Transverse colon (tissue), 4 donors: ENCODE data around the gene MYOZ3. TPM values are rescaled to one million over a fixed set of nuclear protein-coding genes. Genes with fewer than 3 reads are reported as not detected.

Experiments used
- DNase-seq: peaks from one replicate; pipeline ENCODE4 v3.0.0-alpha.2; 2019
- H3K27ac ChIP-seq, 4 donors: fragments of 200-600 bp; sonication (generic); 2 replicates each; pipeline ENCODE4 v1.5.1; 2016 to 2018; ENCODE audit warnings: inconsistent platforms in 4 of 4
- H3K27me3 ChIP-seq: fragments of 200-600 bp; sonication (generic); 2 replicates; pipeline ENCODE4 v1.5.1; 2017; ENCODE audit warnings: inconsistent platforms
- H3K36me3 ChIP-seq, 4 donors: fragments of 200-600 bp; sonication (generic); 2 replicates each; pipeline ENCODE4 v1.5.1; 2017 to 2019; ENCODE audit warnings: inconsistent platforms in 4 of 4
- H3K4me1 ChIP-seq, 4 donors: fragments of 200-600 bp; sonication (generic); 2 replicates each; pipeline ENCODE4 v1.5.1; 2017 to 2020; ENCODE audit warnings: inconsistent platforms in 4 of 4
- H3K4me3 ChIP-seq, 4 donors: fragments of 200-600 bp; sonication (generic); 1 replicate in 1 of 4; 2 replicates in 3 of 4; pipeline versions ENCODE4 v1.5.1 to v1.6.1; 2017 to 2019; ENCODE audit warnings: inconsistent platforms in 4 of 4
- H3K9me3 ChIP-seq, 2 donors: fragments of 200-600 bp; sonication (generic); 2 replicates each; pipeline ENCODE4 v1.5.1; 2017 to 2019; ENCODE audit warnings: inconsistent platforms in 2 of 2
- CTCF ChIP-seq, 5 experiments: fragments of 200-600 bp in 3 of 5; fragments of 450-650 bp in 2 of 5; sonication (generic) in 3 of 5; IDR thresholded peaks; 1 replicate in 2 of 5; 2 replicates in 3 of 5; pipeline ENCODE4 v1.5.1; 2016 to 2017; ENCODE audit warnings: antibody characterized with exemption in 5 of 5, inconsistent platforms in 3 of 5, mild to moderate bottlenecking in 2 of 5, moderate library complexity in 1 of 5
- EP300 ChIP-seq: sonication (generic); formaldehyde crosslinking; IDR thresholded peaks from one replicate; pipeline ENCODE4 v1.6.1; 2017; ENCODE audit warnings: antibody characterized with exemption, low read depth
- POLR2A ChIP-seq: fragments of 450-650 bp; IDR thresholded peaks from one replicate; pipeline ENCODE4 v1.6.1; 2016; ENCODE audit warnings: antibody characterized with exemption, mild to moderate bottlenecking, moderate library complexity
- POLR2AphosphoS5 ChIP-seq, 3 donors: sonication (generic); formaldehyde crosslinking; IDR thresholded peaks; one replicate each; pipeline ENCODE4 v1.6.1; 2016; ENCODE audit warnings: antibody characterized with exemption in 3 of 3
- WGBS, 2 donors: methylation state at CpG; one replicate each; pipeline ENCODE4 v1.1.5; 2018; ENCODE audit warnings: low coverage in 1 of 2; 5-methylcytosine and 5-hydroxymethylcytosine counted together
- in situ Hi-C, 4 donors: fragments of 200-750 bp; cut with MboI; loops; one replicate each; pipeline versions ENCODE4 v1.15.0 to v1.15.1; 2017; ENCODE audit warnings: low sequenced_read_pairs in 3 of 4, low pct_ligation_motif_present in 1 of 4, low pct_unique_long_range_greater_than_20kb in 1 of 4
- intact Hi-C: fragments of 100-400 bp; cut with DNase I; formaldehyde crosslinking; loops from one replicate; pipeline ENCODE4 v1.15.1; 2023; ENCODE audit warnings: low total_unique reads
- total RNA-seq, 4 donors: library from RNA; depleted of rRNA; stranded (reverse); fragments of >200 nt; gene quantifications; one replicate each; pipeline ENCODE4 v1.1.0, GENCODE V29; 2016

The MYOZ3 gene
- total RNA-seq, 4 donors from 2014 or later: not detected

- Histone ChIP-seq H3K36me3 (no peaks in the 10 kb centered on the region), H3K4me3 (no peak overlapping the region), H3K27ac (peak overlapping the region in 3 of 4 donors; percentile 83 to 89 (median 84)), H3K4me1 (peaks cover 24 to 48% (median 28%) of the 10 kb centered on the region in 4 donors), H3K27me3 (no peaks in the 10 kb centered on the region), H3K9me3 (no peaks in the 10 kb centered on the region)
- WGBS, 2 donors: 69% methylated on average over 4 of the region's 4 CpGs; no CpG with 5 or more reads in 1 of the 2 donors
- no peak for DNase-seq
- TF ChIP-seq POLR2AphosphoS5 (IDR thresholded peaks at IDR 0.05): peak in 2 of 3 donors; percentile 6 to 27
- no peak for TF ChIP-seq EP300
- TF ChIP-seq POLR2A: no peak
- in situ Hi-C loops (no loop called here), intact Hi-C loops (no loop called here)
These were observed 15.9 kb upstream of the MYOZ3 start for GRCh38 chr5:150645070-150645700.

- intact Hi-C loops (no loop called here), in situ Hi-C loops (no loop called here)
- Histone ChIP-seq H3K27ac (peak overlapping the region in 2 of 4 donors; percentile 4 to 46), H3K4me3 (no peak overlapping the region), H3K27me3 (no peaks in the 10 kb centered on the region), H3K36me3 (no peaks in the 10 kb centered on the region), H3K4me1 (peaks cover 8 to 29% (median 17%) of the 10 kb centered on the region in 4 donors), H3K9me3 (no peaks in the 10 kb centered on the region)
- 72 to 79% methylated on average over 10 to 25 of the region's 25 CpGs for WGBS, 2 donors
- no peak for DNase-seq
- TF ChIP-seq EP300: no peak
- TF ChIP-seq CTCF (IDR thresholded peaks at IDR 0.05): no peak
- TF ChIP-seq POLR2AphosphoS5 (IDR thresholded peaks at IDR 0.05): no peak
- TF ChIP-seq POLR2A: no peak
These were observed 13.5 kb upstream of the MYOZ3 start for GRCh38 chr5:150647275-150648251.

GRCh38 chr5:150648294-150649107 lies 12.6 kb upstream of the MYOZ3 start:
- no peak for TF ChIP-seq EP300
- 90 to 100% methylated on average over 2 to 11 of the region's 16 CpGs for WGBS, 2 donors
- Histone ChIP-seq H3K4me1 (peaks cover 0 to 20% (median 9%) of the 10 kb centered on the region in 4 donors), H3K4me3 (no peak overlapping the region), H3K9me3 (no peaks in the 10 kb centered on the region), H3K27me3 (no peaks in the 10 kb centered on the region), H3K36me3 (no peaks in the 10 kb centered on the region), H3K27ac (peak overlapping the region in 2 of 4 donors; percentile 4 to 46)
- intact Hi-C loops: no loop called here
- no peak for DNase-seq
- in situ Hi-C loops: no loop called here

GRCh38 chr5:150649108-150650020 lies 11.7 kb upstream of the MYOZ3 start:
- in situ Hi-C loops (loop anchor here (5.0 to 25.0 kb wide), 4 partner anchors 82 to 187 kb away; no protein-coding TSS in a partner anchor), intact Hi-C loops (loop anchor here (10.0 kb wide), 1 partner anchor 195 kb away; no protein-coding TSS in a partner anchor)

More at GRCh38 chr5:150649108-150650020, 11.7 kb upstream of the MYOZ3 start:
- 92% methylated on average over 46 of the region's 46 CpGs; no CpG with 5 or more reads in 1 of the 2 donors for WGBS, 2 donors
- no peaks in the 10 kb centered on the region for H3K27me3 ChIP-seq
- H3K9me3 ChIP-seq: no peaks in the 10 kb centered on the region
- H3K27ac ChIP-seq: no peak overlapping the region
- TF ChIP-seq POLR2AphosphoS5 (IDR thresholded peaks at IDR 0.05) (no peak), EP300 (no peak), POLR2A (no peak), CTCF (IDR thresholded peaks at IDR 0.05) (no peak)
- H3K4me1 ChIP-seq: peaks cover 0 to 13% (median 7%) of the 10 kb centered on the region in 4 donors
- H3K36me3 ChIP-seq: no peaks in the 10 kb centered on the region
- DNase-seq: no peak
- H3K4me3 ChIP-seq: no peak overlapping the region
